GM18508 (cell line): ENCODE measurements around the gene ZNF688.

Experiments used
- ATAC-seq: cut with Tn5 transposase; IDR thresholded peaks from one replicate; pipeline ENCODE4 v1.9.1; 2021; ENCODE audit warnings: moderate number of reproducible peaks; ENCODE audit not compliant: insufficient read depth, unreplicated experiment

Gene ZNF688

DNA sequence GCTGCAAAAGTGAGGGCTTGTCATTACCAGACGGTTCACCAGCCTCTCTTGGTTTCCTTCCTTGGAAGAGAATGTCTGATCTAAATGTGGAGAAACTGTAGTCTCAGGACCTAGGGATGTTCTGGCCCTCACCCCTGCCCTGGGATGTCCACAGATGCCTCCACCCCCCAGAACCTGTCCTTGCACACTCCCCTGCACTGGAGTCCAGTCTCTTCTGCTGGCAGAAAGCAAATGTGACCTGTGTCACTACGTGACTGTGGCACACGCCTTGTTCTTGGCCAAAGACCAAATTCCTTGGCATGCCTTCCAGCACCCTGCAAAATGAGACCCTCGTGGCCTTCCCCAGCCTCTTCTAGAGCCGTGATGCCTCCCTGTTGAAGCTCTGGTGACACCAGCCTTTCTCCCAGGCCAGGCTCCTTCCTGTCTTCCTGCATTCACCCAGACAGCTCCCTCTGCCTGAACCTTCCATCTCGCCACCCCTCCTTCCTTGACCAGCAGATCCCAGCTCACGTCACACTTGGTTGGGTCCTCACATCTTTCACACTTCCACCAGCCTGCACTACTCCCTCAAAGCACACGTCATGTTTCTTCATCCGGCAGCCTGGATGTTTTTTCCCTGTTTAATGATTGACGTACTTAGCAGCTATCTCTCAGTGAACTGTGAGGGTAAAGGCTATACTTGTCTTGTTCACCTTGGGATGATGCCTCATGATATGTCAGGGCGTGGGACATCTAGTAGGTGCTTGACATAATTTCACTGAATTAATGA lies 49.5 kb downstream of the ZNF688 start:
- no peak for ATAC-seq

DNA sequence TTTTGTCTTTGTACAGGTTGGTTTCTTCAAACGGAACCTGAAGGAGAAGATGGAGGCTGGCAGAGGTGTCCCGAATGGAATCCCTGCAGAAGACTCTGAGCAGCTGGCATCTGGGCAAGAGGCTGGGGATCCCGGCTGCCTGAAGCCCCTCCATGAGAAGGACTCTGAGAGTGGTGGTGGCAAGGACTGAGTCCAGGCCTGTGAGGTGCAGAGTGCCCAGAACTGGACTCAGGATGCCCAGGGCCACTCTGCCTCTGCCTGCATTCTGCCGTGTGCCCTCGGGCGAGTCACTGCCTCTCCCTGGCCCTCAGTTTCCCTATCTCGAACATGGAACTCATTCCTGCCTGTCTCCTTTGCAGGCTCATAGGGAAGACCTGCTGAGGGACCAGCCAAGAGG lies 50.0 kb downstream of the ZNF688 start:
- no peak for ATAC-seq
